SHP77 treated with DMSO at 0.1 percent for 48 hours (cell line): ENCODE data around the gene PHF23.

Source experiments
- DNase-seq: peaks from one replicate; lab custom pipeline; 2025; lab: John Stamatoyannopoulos, UW

PHF23 gene

GRCh38 chr17:7219812-7220592 lies 19.3 kb downstream of the PHF23 start, which contains the start of the genes ACADVL and DLG4:
ACADVL (plus strand) TSS chr17:7219938; CDS start chr17:7219985, 47 bp downstream.
DLG4 (minus strand) TSS chr17:7219836.
- DNase-seq, result peak; percentile 62

DNA sequence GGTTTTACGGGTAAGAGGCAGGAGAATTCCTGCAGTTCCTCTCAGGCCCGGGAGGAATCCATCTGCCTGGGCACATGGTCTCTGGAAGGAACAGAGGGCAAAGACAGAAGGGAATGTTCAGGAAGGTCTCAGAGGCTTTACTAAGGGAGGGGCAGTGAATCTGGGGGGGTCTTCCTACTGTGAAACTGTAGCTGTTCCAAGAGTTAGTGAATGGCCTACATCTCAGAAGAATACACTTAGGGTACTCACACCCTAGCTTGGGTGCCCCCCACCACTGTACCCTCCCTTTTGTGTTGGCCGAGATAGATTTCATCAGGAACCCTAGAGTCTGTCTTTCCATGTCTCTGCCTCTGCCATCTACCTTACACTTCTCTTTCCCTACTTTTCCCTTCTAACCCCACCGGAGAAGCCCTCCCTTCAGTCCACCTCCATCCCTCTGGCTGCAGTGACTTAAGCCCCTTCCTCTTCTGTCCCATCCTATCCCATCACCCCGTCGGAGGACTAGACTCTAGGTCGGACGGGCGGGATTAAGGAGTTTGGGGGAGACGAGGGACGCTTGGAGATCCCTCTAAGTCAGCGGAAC lies 19.9 kb downstream of the PHF23 start:
- no peak for DNase-seq

- DNase-seq, result no peak
Observed at GRCh38 chr17:7218758-7219157, 20.5 kb downstream of the PHF23 start.

GRCh38 chr17:7218166-7218565 lies 21.1 kb downstream of the PHF23 start:
- DNase-seq, result no peak

GRCh38 chr17:7217113-7217987 lies 21.9 kb downstream of the PHF23 start:
- DNase-seq, result no peak

DNA sequence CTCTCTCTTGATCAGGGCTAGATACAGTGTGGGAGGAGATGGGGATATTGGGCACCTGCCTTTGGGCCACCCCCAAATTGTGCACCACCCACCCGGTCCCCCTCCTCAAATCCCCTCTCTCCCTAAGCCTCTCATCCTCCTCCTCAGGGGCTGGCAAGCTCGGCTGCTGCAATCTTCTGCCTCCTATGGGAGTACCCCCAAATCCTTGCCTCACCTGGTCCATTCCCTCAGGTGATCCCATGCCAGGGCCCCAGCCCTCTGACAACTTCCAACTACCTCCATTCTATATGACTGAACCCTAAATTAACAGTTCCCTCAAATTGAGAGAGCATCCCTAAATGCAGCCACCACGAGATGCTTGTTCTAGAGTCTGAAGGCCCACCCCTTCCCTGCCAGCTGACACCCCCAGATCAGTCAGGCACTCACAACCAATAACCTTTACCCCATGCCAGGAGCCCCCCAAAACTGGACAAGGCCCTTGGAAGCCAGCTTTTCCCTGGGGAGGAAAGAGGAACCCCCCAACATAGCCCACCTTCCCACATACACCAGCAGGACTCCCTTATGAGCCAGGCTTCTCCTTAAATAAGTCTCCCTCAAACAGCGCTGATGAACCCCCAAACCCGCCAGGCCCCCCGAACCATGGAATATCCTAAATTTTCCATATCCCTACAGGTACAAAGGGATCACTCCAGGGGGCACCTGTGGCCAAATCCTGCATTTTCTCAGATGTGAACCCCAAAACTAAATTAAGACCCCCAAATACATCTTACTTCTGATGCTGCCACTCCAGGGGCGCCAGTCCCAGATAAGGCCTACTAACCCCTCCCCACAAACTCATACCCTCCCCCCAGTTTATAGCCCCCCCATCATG lies 22.8 kb downstream of the PHF23 start:
- no peak for DNase-seq

DNA sequence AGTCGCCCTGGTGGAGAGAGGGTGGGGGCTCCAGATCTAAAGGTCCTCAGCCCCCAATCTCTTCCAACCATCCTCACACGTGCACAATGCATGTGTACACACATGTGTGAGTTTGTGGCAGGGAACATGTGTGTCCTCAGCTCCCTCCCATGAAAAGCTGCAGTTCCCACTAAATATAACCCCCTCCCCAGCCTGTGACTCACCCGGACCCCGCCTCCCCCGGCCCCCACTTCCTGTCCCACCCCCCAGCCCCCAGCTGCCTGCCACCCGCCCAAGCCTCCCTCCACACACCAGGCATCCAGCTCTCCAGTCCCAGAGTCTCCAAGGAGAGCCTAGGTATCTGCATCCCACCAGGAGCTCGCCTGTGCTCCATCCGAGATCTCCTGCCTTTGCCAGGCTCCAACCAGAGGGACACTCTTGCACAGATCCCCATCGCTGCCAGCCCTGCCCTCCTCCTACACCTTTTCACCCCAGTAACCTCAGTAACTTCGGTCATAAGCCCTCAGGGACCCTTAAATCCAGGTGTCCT lies 23.5 kb downstream of the PHF23 start:
- no peak for DNase-seq

DNA sequence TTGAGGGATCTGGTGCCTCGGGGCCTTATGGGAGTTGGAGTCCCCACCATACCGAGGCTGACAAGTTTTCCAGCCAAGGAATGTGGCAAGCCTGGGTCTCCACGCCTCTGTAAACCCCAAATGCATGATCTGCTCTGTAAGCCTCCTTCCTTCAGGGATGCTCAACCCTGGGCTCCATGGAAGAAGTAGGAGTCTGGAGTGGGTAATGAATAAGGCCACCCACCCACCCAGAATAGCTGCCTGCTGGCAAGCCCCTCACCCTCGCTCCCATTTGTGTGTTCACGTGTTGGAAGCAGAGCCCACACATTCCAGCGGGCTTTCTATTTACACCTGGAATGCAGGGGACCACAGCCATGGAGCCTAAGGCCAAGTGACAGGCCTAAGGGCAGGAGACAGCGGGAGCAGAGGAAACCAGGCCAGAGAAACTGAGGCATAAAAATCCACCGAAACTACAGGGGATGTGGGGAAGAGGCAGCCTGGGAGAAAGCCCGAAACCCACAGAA lies 24.1 kb downstream of the PHF23 start:
- DNase-seq, result no peak

DNA sequence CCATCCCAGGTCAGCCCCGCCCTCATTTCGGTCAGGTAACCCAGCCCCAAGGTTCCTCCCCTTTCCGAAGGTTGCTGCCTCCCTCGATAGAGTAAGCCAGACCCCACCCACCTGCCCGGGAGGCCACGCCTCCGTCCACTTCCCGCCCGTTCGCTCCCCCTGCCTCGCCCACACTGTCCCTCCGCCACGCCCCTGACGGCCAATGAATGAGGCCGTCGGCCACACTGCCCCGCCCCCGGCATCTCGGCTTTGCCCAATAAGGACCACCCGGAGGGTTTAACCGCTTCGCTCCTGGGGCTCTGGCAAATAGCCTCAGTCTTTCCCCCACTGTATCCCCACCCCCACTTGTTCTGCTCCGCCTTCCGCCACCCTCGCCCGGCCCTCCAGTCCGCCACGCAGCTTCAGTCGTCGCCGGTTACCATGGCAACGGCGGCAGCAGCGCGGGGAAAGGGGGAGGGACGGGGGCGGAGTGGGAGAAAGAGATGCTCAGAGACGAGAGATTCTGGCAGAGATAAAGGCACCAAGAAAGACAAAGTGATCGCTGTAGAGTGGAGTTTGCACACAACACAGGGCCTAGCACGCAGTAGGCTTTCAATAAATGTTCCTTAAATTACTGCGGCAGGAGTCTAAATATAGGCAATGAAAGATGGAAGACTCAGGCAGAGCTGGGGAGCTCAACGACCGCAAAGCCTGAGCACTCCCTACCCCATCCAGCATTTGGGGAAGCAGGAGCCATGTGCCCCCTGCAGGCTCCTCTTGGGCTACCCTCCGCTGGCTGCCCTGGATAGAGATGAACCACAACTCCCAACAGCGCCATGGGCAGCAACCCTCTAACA lies 24.7 kb downstream of the PHF23 start:
- DNase-seq, result peak; percentile 99

- peak; percentile 90 for DNase-seq
Observed at GRCh38 chr17:7213895-7214299, 25.4 kb downstream of the PHF23 start.

DNA sequence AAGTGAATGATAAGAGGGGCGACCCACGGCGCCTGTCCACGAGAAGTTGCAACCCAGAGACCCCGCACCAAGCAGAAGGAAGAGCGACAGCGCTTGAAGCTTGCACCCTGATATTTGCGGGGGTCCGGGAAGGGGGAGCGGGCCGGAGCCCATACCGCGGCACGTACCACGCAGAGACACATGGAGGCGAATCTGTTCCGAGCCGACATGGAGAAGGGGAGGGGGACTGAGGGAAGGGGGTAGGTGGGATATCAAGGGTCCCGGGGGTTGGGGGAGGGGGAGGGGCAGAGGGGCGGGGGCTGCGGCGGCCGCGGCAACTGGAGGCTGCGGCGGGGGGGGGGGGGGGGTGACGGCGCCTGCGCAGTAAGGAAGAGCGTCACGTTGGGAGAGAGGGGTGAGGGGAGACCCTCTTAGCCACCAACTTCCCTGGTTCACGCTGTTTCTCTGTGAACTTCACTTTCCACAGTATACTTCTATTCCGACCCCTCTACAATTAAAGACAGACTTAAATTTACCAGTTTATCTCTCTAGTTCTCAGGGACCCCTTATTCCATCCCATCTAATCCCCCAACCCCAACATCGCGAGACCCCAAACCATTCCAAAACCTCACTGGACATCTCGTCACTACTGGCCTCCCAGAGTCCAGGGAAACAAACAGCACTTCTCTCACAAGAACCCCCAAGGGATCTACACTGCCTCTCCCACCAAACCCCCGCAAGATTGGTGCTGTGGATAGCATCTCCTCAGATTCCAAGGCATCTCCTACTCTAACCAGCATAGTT lies 27.6 kb downstream of the PHF23 start:
- DNase-seq, result no peak

DNA sequence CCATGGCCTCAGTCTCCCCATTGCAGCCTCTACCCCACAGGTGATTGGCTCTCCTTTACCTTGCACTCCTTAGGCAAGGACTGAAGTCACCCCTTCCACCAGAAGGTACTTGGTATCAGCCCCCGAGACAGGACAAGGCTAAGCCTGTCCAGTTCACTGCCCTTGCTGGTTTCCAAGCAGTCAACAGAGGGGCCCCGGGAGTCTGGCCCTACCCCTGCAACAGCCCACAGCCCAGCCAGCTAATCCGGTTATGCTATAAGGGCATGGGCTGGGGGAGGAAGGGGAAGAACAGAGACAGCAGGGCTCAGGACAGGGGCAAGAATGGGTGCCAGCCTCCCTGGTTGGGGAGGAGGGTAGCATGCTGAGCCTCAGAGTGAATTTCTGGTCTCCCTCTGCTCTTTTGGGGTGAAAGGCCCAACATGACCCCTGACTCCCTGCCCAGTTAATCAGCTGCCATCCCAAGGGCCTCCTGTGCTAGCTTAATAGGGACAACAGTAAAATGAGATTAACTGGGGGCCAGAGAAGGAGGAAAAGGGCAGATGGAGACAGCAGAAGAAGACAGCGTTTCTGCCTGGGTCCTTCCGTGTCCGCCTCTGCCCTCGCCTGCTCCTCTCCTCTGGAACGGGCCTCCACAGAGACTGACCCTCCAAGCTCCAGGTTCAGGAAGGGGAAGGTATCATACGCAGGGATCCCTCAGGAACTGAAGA lies 30.4 kb downstream of the PHF23 start:
- no peak for DNase-seq

DNA sequence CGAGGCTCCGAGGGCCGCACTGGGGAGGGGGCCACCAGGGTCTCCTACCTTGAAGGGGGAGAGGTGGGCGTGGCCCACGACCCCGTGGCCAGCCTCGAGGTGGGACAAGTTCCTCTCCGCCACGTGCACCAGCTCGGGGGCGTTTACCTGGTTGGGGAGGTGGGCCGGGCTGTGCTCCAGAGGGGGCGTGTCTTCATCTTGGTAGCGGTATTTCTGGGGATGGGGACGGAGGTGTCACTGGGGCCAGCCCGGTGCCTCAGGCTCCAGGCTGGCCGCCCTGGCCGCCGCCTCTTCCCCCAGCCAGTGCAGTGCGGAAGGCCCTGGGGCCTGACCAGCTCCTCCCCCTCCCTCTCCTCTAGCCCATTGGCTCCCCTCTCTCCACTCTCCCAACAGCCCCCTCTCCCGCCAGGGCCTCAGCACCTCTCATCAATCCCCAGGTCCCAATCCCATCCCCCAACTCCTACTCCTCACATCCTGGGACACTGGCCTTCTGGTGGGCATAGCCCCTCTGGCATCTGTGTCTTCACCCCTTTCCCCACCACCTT lies 31.2 kb downstream of the PHF23 start:
- DNase-seq, result no peak

DNA sequence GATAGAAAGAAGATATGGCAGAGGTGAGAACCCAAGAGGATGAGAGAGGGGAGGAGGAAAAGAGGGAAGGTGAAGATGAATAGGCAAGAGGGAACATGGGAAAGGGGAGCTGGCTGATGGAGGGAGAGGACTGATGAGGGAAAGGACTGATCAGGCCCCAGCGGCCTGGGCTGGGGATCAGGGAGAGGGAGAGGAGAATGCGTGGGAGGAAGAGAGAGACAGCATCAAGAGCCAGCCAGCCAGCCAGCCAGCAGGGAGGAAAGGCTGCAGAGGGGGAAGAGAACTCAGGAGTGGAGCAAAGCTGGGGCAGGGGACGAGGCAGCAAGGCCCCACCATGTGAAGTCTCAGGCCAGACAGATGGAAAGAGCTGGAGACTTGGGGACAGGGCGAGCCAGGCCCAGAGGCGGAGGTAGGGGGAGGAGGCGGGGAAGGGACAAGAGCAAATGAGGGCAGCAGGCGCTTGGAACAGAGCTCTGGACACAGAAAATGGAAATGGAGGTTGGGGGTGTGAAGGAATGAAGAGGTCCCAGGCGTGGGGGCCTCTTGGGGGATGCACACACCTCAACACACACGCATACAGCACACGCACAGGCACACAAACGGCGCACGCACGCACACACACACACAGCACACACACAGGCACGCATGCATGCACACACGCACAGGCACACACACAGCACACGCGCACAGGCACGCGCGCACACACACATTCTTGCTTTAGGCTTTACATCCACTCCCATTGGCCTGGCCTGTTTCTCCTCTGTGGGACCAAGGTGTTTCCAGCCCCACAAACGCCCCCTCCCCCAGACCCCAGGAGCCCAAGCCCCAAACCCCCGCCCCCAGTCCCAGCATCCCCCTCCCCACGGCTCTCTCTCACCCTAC lies 31.9 kb downstream of the PHF23 start:
- no peak for DNase-seq

GRCh38 chr17:7205561-7205960 lies 33.7 kb downstream of the PHF23 start:
- no peak for DNase-seq

GRCh38 chr17:7204828-7205461 lies 34.3 kb downstream of the PHF23 start:
- DNase-seq, result peak; percentile 97

DNA sequence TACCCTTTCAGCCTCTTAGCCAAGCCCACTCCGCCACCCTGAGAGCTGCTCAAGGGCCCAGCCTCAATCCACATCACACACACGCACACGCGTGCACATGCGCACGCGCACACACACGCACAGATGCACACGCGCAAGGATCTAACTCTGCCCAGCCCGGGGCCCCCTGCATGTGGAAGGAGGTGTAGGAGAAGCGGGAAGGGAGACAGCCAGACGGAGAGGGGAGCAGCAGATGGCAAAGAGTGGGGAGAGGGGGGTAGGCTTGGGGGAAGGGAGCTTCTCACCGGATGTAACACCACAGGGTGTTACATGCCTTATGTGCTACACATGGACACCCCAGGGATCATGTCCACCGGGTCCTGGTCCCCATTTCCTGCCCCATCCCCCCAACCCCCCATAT lies 34.9 kb downstream of the PHF23 start:
- no peak for DNase-seq
